H1 (cell line): ENCODE data around the gene GRIK4.

ENCODE experiments used
- BRCA1 ChIP-seq: IDR thresholded peaks from 2 replicates; pipeline ENCODE4 v1.6.1; 2012; ENCODE audit warnings: low read depth, low read length, improper control_type of control experiment
- CTCF ChIP-seq, 3 experiments: IDR thresholded peaks; 1 replicate in 2 of 3; 2 replicates in 1 of 3; pipeline versions ENCODE4 v1.5.1 to v1.6.1; 2011; ENCODE audit warnings: low read length in 3 of 3, mild to moderate bottlenecking in 3 of 3, inconsistent platforms in 2 of 3, low read depth in 1 of 3, moderate library complexity in 1 of 3; ENCODE audit not compliant: insufficient read depth in 1 of 3; ENCODE audit errors: control extremely low read depth in 1 of 3
- EZH2 ChIP-seq: fragments of 200-600 bp; sonication (generic); IDR thresholded peaks from 2 replicates; pipeline ENCODE4 v1.7.1; 2012; ENCODE audit warnings: low read depth, mild to moderate bottlenecking, moderate library complexity, low read length, inconsistent platforms; ENCODE audit not compliant: severe bottlenecking
- POLR2A ChIP-seq, 2 experiments: IDR thresholded peaks; 1 replicate in 1 of 2; 2 replicates in 1 of 2; pipeline ENCODE4 v1.6.1; 2011; ENCODE audit warnings: low read depth in 2 of 2, low read length in 2 of 2, mild to moderate bottlenecking in 2 of 2; ENCODE audit errors: control extremely low read depth in 1 of 2

GRCh38 chr11:120805960-120806555 lies 294.5 kb downstream of the GRIK4 start:
- no peak for TF ChIP-seq BRCA1
- no peak for TF ChIP-seq EZH2
- TF ChIP-seq POLR2A (IDR thresholded peaks at IDR 0.05; ENCODE audit: control extremely low read depth in 1 of 2, low read depth in 2 of 2, low read length in 2 of 2): no peak
- TF ChIP-seq CTCF (IDR thresholded peaks at IDR 0.05; ENCODE audit: control extremely low read depth in 1 of 3, insufficient read depth in 1 of 3, low read depth in 1 of 3, low read length in 3 of 3): no peak
